A673 (cell line): Measurements from ENCODE around the gene WNT7A. TPM values are rescaled to one million over a fixed set of nuclear protein-coding genes. Genes with fewer than 3 reads are reported as not detected.

Source experiments
- BruUV-seq: library from RNA; stranded (reverse); fragments of 400-500 nt; replicated peaks from 2 replicates; lab custom pipeline; 2021; lab: Mats Ljungman, UMichigan
- CTCF ChIA-PET: fragments of 300-600 bp; sonication (Branson Sonifier 250); formaldehyde crosslinking; loops from one replicate; lab custom pipeline; 2022; ENCODE audit warnings: antibody characterized with exemption; lab: Charles Lee
- POLR2A ChIA-PET: fragments of 300-600 bp; sonication (Branson Sonifier 250); formaldehyde crosslinking; loops from one replicate; lab custom pipeline; 2022; ENCODE audit warnings: antibody characterized with exemption; ENCODE audit not compliant: low non-redundant PET; lab: Charles Lee
- DNase-seq: peaks from one replicate; pipeline ENCODE4 v3.0.0-alpha.2; 2015; ENCODE audit warnings: low spot score
- H3K27ac ChIP-seq: fragments of 200-600 bp; sonication (generic); 2 replicates; pipeline ENCODE4 v1.5.1; 2016; ENCODE audit warnings: mixed run types, low read depth, mild to moderate bottlenecking, mixed read lengths, antibody characterized with exemption, low read length; ENCODE audit not compliant: poor library complexity, severe bottlenecking
- H3K27me3 ChIP-seq: fragments of 200-600 bp; sonication (generic); replicated peaks from 2 replicates; pipeline ENCODE4 v1.6.1; 2017; ENCODE audit warnings: mixed run types, low read depth, mild to moderate bottlenecking, mixed read lengths, antibody characterized with exemption, low read length; ENCODE audit not compliant: insufficient read depth, poor library complexity
- H3K36me3 ChIP-seq: fragments of 200-600 bp; sonication (generic); 2 replicates; pipeline ENCODE4 v1.6.1; 2016; ENCODE audit warnings: mixed run types, mild to moderate bottlenecking, mixed read lengths, antibody characterized with exemption, low read length; ENCODE audit not compliant: insufficient read depth, poor library complexity, severe bottlenecking
- H3K4me1 ChIP-seq: fragments of 200-600 bp; sonication (generic); 2 replicates; pipeline ENCODE4 v1.6.1; 2017; ENCODE audit warnings: mixed run types, mild to moderate bottlenecking, mixed read lengths, antibody characterized with exemption, low read length; ENCODE audit not compliant: insufficient read depth, poor library complexity, severe bottlenecking
- H3K4me3 ChIP-seq: fragments of 200-600 bp; sonication (generic); 2 replicates; pipeline ENCODE4 v1.5.1; 2016; ENCODE audit warnings: low read depth, mixed run types, mild to moderate bottlenecking, mixed read lengths, low read length; ENCODE audit not compliant: poor library complexity, severe bottlenecking
- H3K9me3 ChIP-seq: fragments of 200-600 bp; sonication (generic); 2 replicates; pipeline ENCODE4 v1.6.1; 2016; ENCODE audit warnings: mixed run types, low read depth, mild to moderate bottlenecking, mixed read lengths, antibody characterized with exemption, low read length; ENCODE audit not compliant: poor library complexity, severe bottlenecking
- EZH2 ChIP-seq: fragments of 200-600 bp; sonication (generic); IDR thresholded peaks from 2 replicates; pipeline ENCODE4 v1.6.1; 2017; ENCODE audit warnings: borderline replicate concordance, low read depth, mild to moderate bottlenecking, mixed read lengths, antibody characterized with exemption, low read length; ENCODE audit not compliant: poor library complexity, severe bottlenecking
- intact Hi-C: fragments of 100-400 bp; cut with micrococcal nuclease; formaldehyde crosslinking; loops from one replicate; pipeline ENCODE4 v1.10.0; 2022; ENCODE audit not compliant: unreplicated experiment
- total RNA-seq: library from RNA; stranded (reverse); gene quantifications from 2 replicates; pipeline ENCODE4 v1.2.3, GENCODE V29; 2021
- TF ChIP-seq, protein P1 (sequence below): fragments of 300-800, 200-600 bp; sonication (generic); conservative IDR thresholded peaks from 2 replicates; pipeline ENCODE4 v1.5.1; 2017; ENCODE audit warnings: low read depth, mild to moderate bottlenecking, antibody characterized with exemption, low read length, moderate library complexity, mixed read lengths

The WNT7A gene
- total RNA-seq, 1 experiment from 2014 or later = not detected

DNA sequence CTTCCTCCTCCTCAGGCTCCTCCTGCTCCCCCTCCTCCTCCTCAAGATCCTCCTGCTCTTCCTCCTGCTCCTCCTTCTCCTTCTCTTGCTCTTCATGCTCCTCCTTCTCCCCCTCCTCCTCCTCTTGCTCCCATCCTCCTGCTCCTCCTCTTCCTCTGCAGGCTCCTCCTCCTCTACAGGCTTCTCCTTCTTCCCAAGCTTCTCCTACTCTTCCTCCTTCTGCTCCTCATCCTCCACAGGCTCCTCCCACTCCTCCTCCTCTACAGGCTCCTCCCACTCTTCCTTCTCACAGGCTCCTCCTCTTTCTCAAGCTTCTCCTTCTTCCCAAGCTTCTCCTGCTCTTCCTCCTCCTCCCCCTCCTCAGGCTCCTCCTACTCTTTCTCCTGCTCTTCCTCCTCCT, 47.7 kb downstream of the WNT7A start:
- CTCF ChIA-PET = no interaction called here
- no peak overlapping the region for H3K4me3 ChIP-seq
- TF ChIP-seq, protein P1, sequence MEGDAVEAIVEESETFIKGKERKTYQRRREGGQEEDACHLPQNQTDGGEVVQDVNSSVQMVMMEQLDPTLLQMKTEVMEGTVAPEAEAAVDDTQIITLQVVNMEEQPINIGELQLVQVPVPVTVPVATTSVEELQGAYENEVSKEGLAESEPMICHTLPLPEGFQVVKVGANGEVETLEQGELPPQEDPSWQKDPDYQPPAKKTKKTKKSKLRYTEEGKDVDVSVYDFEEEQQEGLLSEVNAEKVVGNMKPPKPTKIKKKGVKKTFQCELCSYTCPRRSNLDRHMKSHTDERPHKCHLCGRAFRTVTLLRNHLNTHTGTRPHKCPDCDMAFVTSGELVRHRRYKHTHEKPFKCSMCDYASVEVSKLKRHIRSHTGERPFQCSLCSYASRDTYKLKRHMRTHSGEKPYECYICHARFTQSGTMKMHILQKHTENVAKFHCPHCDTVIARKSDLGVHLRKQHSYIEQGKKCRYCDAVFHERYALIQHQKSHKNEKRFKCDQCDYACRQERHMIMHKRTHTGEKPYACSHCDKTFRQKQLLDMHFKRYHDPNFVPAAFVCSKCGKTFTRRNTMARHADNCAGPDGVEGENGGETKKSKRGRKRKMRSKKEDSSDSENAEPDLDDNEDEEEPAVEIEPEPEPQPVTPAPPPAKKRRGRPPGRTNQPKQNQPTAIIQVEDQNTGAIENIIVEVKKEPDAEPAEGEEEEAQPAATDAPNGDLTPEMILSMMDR = no peak
- TF ChIP-seq EZH2 = no peak
- POLR2A ChIA-PET = no interaction called here
- no peaks in the 10 kb centered on the region for H3K4me1 ChIP-seq
- no peaks in the 10 kb centered on the region for H3K36me3 ChIP-seq
- DNase-seq = no peak
- H3K27ac ChIP-seq = no peak overlapping the region
- H3K27me3 ChIP-seq = no peaks in the 10 kb centered on the region
- intact Hi-C loops = no loop called here
- H3K9me3 ChIP-seq = no peaks in the 10 kb centered on the region
- BruUV-seq = no TSS peak

DNA sequence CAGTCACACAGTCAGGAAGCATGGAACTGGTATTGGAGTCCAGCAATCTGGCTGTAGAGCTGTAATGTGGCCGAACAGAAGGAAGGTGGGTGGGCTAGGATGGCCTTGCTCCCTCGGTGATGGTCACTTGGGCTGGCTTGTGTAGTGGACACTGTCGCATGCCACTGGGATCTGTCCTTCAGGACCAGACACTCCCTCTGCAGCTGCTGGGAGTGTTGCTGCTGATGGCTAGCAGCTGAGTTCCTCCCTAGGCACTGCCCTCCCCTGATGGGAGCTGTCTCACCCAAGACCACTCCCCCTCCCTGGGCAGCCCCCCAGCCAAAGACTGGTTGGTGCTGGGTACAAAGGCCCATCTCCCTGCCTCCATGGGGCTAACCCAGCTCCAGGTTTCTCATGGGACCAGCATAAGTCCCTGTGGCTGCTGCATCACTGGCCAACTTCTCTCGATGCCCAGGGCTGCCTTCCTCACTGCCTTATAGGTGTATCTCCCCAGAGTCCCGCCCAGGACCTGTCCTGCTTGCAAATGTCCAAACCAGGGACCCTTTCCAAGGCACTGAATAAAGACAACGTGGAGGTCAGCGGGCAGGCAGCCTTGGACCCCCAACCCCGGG, 48.4 kb downstream of the WNT7A start:
- BruUV-seq = no TSS peak
- H3K4me3 ChIP-seq = no peak overlapping the region
- no peaks in the 10 kb centered on the region for H3K36me3 ChIP-seq
- DNase-seq = no peak
- H3K27ac ChIP-seq = no peak overlapping the region
- ChIA-PET POLR2A (no interaction called here), CTCF (no interaction called here)
- TF ChIP-seq EZH2 = no peak
- TF ChIP-seq, protein P1 = no peak
- intact Hi-C loops = no loop called here
- no peaks in the 10 kb centered on the region for H3K27me3 ChIP-seq
- no peaks in the 10 kb centered on the region for H3K4me1 ChIP-seq
- H3K9me3 ChIP-seq = no peaks in the 10 kb centered on the region

DNA sequence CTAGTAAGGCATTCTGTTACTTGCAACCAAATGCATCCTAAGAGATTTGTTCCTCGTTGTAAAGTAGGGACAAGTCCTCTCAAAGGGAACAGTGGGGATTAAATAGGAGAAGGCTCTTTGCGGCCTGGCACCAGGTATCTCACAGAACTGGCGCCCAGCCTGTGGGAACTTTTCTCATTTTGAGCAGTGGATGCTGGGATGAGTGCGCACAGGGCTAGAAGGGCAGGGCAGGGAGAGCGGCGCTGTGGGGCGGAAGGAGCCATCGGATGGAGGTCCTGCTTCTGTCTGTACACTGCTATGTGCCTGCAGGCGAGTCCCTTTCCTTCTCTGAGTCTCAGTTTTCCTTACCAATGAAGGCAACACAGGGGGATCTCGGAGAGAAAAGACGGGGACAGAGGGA, 50.6 kb downstream of the WNT7A start:
- Histone ChIP-seq H3K4me3 (no peak overlapping the region), H3K36me3 (no peaks in the 10 kb centered on the region), H3K27me3 (no peaks in the 10 kb centered on the region), H3K9me3 (no peaks in the 10 kb centered on the region), H3K4me1 (no peaks in the 10 kb centered on the region), H3K27ac (no peak overlapping the region)
- ChIA-PET POLR2A (no interaction called here), CTCF (no interaction called here)
- DNase-seq = no peak
- no TSS peak for BruUV-seq
- intact Hi-C loops = no loop called here
- TF ChIP-seq, protein P1 = no peak
- TF ChIP-seq EZH2 = no peak
